Spleen (tissue), 7 donors: ENCODE measurements around the gene GATD1.
A peak's percentile ranks its signal among the peaks of the same experiment; 100 is the strongest.

Source experiments
- CTCF ChIP-seq, 11 experiments: fragments of 200-600 bp in 7 of 11; fragments of 450-650 bp in 4 of 11; sonication (generic) in 4 of 11; IDR thresholded peaks in 8 of 11; conservative IDR thresholded peaks in 3 of 11; 1 replicate in 7 of 11; 2 replicates in 4 of 11; pipeline versions ENCODE4 v1.4.0 to v1.8.0; 2016 to 2021; ENCODE audit warnings: antibody characterized with exemption in 11 of 11, inconsistent platforms in 4 of 11, mild to moderate bottlenecking in 1 of 11
- POLR2A ChIP-seq, 3 donors: fragments of 450-650 bp; IDR thresholded peaks; one replicate each; pipeline ENCODE4 v1.5.1; 2017; ENCODE audit warnings: antibody characterized with exemption in 3 of 3, mild to moderate bottlenecking in 1 of 3
- POLR2AphosphoS5 ChIP-seq, 3 donors: sonication (generic); formaldehyde crosslinking; IDR thresholded peaks; one replicate each; pipeline ENCODE4 v1.5.1; 2017; ENCODE audit warnings: antibody characterized with exemption in 3 of 3
- donor health status: DM: no; HTN: no; CAD: no; lungs with moderate emphysema.
- donor health status: DM: no; HTN: no; CAD: no.
- donor health status: DM: no; HTN: no; CAD: no.

- TF ChIP-seq CTCF (IDR thresholded peaks at IDR 0.05 in 8 of 11, conservative IDR thresholded peaks at IDR 0.05 in 3 of 11) (no peak), POLR2A (IDR thresholded peaks at IDR 0.05) (no peak), POLR2AphosphoS5 (IDR thresholded peaks at IDR 0.05) (peak in 1 of 3 donors; percentile 42)
Measured at GRCh38 chr11:786235-787083, 9.2 kb upstream of the GATD1 start.
